Activated naive CD4-positive, alpha-beta T cell (primary cell): ENCODE results near the gene GFM1.

Experiments used
- DNase-seq, 4 experiments: peaks; one replicate each; lab custom pipeline; 2025; lab: John Stamatoyannopoulos, UW

GFM1 gene

GRCh38 chr3:158727206-158728060, 83.1 kb downstream of the GFM1 start:
- peak in 2 of 4 experiments; percentile 1 to 5 for DNase-seq

DNA sequence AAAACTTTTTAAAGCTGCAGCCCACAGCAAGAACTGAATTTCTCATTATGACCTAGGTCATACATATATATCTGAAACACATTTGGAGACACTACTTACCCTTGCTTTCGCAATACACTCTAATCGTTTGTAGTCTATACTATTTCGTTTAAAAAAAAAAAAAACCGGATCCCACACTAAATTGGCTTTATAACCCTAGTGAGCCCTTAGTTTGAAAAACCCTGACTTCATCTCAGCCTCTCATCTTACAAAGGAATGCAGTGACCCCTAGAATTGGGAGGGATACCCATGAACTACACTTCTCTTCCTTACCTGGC, 83.7 kb downstream of the GFM1 start:
- DNase-seq = no peak

- DNase-seq = no peak
These were observed 84.5 kb downstream of the GFM1 start for GRCh38 chr3:158728851-158729250.

GRCh38 chr3:158731486-158731885, 87.2 kb downstream of the GFM1 start:
- DNase-seq = no peak

GRCh38 chr3:158731938-158732855, 87.9 kb downstream of the GFM1 start, which contains the start of gene RARRES1:
Gene RARRES1, minus strand, starts transcription at chr3:158732457. Its CDS starts 42 bp downstream, at chr3:158732415.
- peak in 1 of 4 experiments; percentile 8 for DNase-seq

DNA sequence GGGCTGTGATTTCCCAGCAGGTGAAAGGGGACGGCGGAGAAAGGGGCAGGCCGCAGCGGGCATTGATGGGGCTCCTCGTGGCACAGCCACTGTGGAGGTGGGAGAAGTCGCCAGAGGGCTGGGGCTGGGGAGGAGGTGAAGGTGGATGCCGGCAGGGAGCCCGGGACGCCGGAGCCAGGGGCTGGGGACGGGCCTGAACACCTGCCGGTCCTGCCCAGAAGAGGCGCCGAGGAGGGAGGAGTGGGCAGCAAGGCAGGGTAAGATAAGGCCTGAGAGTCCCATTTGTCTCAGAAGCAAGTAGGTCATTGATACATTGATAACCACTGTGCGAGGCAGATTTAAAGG, 88.5 kb downstream of the GFM1 start:
- no peak for DNase-seq

GRCh38 chr3:158733656-158734055, 89.3 kb downstream of the GFM1 start:
- no peak for DNase-seq

DNA sequence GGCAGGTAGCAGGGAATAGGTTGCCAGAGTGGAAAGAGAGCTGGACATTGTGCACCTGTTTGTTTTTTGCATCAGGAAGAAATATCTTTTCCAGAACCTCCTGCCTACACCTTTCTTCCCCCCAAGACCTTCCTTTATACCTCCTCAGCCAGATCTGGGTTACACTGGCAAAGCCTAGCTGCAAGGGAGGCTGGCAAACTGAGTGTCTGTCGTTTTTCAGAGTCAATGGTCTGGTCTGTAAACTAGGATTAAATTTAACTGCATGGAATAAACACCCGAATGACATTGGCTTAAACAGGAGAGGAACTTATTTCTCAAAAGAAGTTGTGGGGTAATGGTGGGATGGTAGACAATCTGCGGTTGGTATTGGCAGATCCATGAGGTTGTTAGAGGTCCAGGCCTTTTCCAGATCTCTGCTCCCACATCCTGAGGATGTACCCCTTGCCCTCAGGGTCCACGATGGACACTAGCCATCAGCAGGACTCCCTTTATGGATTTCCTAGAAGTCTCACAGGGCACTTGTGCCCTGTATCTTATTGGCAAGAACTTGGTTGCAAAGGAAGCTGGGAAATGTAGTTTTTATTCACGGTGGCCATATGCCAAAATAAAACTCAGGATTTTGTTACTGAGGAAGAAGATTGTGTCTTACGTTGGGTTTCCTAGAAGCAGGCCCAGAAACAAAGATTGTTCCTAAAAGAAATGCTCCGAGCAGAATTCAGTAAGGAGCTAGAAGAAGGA, 91.1 kb downstream of the GFM1 start:
- no peak for DNase-seq

- no peak for DNase-seq
These were observed 93.1 kb downstream of the GFM1 start for GRCh38 chr3:158737410-158737809.

GRCh38 chr3:158737976-158738615, 93.8 kb downstream of the GFM1 start:
- DNase-seq = no peak

DNA sequence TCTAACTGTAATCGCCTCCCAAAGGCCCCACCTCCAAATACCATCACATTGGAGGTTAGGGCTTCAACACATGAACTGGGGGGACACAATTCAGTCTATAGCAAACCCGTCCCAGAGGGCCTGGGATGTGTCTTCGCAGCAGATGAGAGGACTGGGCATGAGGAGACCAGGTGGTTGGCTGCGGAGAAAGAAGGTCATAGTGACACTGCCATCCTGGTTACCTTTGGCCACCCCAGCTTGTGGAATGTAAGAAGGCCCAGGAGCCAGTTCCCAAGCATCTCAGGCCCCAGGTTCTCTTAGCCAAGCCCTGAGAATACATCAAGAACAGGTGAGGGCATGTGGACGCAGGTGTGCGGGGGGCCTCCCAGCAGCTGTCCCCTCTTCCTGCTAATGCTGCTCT, 94.3 kb downstream of the GFM1 start:
- no peak for DNase-seq

DNA sequence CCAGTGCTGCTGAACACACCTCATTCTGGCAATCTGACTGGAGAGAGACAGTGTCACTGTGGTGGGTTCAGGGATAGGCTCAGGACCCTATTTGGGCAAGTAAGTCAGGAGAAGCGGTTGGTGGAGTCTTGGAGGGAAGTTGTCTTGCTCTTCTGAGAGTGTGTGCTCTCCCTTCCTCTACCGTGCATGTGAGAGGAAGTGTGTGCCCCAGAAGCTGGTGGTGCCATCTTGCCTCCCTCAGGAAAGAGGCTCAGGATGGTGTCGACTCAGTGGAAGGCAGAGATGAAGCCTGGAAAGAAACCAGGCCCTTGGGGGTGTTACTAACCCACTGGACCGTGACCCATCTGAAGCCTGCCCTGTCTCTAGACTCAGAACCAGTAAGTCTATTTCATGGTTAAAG, 94.8 kb downstream of the GFM1 start:
- no peak for DNase-seq

DNA sequence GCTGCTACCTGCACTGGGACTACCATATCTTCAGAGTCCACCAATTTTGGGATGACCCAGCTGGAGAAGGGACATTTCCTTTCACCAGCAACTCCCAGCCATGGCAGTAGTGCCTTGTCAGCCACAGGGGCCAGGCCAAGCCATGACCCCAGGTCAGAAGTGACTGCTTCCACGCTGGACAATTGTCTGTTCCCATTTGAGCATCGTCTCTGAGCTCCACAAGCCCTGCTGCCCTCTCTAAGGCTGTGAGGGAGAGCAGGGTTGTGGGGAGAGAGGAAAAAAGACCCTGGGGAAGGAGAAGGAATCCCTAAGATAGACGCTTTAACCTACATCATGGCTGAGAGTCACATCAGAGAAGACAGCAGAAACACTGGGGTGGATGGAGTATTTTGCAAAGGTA, 95.3 kb downstream of the GFM1 start:
- DNase-seq = no peak
